Omental fat pad (tissue), 4 donors: ENCODE results near the gene PAQR4. TPM values are rescaled to one million over a fixed set of nuclear protein-coding genes. Genes with fewer than 3 reads are reported as not detected.

Source experiments
- ATAC-seq: fragments of 150-250 bp; one replicate; pipeline ENCODE4 v1.9.1; 2016; ENCODE audit warnings: mild to moderate bottlenecking, moderate library complexity; ENCODE audit not compliant: low FRiP score
- DNase-seq: peaks from one replicate; pipeline ENCODE4 v3.0.0-alpha.2; 2019; ENCODE audit warnings: low spot score
- total RNA-seq, 4 donors: library from RNA; depleted of rRNA; stranded (reverse); fragments of >200 nt; gene quantifications; one replicate each; pipeline ENCODE4 v1.1.0, GENCODE V29; 2016
- TF ChIP-seq, protein P1 (sequence below), 3 donors: fragments of 450-650 bp; IDR thresholded peaks; one replicate each; pipeline ENCODE4 v1.5.1; 2016 to 2017; ENCODE audit warnings: antibody characterized with exemption in 3 of 3, mild to moderate bottlenecking in 3 of 3, moderate library complexity in 2 of 3

PAQR4 gene
- total RNA-seq, 4 donors from 2014 or later, result 1.9 to 6.8 (median 3.5) TPM

GRCh38 chr16:2967211-2967631 is 1.9 kb upstream of the PAQR4 start:
- DNase-seq (no peak), ATAC-seq (no peak)
- TF ChIP-seq, protein P1, sequence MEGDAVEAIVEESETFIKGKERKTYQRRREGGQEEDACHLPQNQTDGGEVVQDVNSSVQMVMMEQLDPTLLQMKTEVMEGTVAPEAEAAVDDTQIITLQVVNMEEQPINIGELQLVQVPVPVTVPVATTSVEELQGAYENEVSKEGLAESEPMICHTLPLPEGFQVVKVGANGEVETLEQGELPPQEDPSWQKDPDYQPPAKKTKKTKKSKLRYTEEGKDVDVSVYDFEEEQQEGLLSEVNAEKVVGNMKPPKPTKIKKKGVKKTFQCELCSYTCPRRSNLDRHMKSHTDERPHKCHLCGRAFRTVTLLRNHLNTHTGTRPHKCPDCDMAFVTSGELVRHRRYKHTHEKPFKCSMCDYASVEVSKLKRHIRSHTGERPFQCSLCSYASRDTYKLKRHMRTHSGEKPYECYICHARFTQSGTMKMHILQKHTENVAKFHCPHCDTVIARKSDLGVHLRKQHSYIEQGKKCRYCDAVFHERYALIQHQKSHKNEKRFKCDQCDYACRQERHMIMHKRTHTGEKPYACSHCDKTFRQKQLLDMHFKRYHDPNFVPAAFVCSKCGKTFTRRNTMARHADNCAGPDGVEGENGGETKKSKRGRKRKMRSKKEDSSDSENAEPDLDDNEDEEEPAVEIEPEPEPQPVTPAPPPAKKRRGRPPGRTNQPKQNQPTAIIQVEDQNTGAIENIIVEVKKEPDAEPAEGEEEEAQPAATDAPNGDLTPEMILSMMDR (IDR thresholded peaks at IDR 0.05), result no peak

- ATAC-seq (no peak), DNase-seq (no peak)
- TF ChIP-seq, protein P1 (IDR thresholded peaks at IDR 0.05), result no peak
Observed at GRCh38 chr16:2967721-2968161, 1.4 kb upstream of the PAQR4 start.

GRCh38 chr16:2968368-2968737 is 795 bp upstream of the PAQR4 start:
- ATAC-seq (no peak), DNase-seq (no peak)
- TF ChIP-seq, protein P1 (IDR thresholded peaks at IDR 0.05), result no peak

- ATAC-seq, result peak; percentile 7
- TF ChIP-seq, protein P1 (IDR thresholded peaks at IDR 0.05), result no peak
- no peak for DNase-seq
Observed at GRCh38 chr16:2969545-2970521, 685 bp downstream of the PAQR4 start.

DNA sequence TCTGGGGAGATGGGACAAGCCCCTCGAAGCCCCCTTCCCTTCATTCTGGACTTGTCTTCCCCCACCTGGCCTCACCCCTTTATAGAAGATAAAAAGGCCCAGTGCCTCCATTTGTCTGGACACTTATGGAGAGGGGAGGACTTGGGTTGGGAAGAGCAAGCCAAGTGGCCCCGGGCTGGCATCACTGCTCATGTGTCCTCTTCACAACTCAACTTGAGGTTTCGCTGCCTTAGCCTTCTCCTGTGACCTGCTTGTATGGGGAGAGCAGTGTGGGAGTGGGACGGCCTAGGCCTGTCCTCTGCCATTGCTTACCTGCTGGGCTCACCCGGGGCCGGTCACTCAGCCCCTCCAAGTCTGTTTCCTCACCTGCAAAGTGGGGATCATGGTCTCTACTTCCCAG is 1.4 kb downstream of the PAQR4 start:
- TF ChIP-seq, protein P1 (IDR thresholded peaks at IDR 0.05), result no peak
- no peak for DNase-seq

GRCh38 chr16:2971134-2971984 is 2.2 kb downstream of the PAQR4 start:
- ATAC-seq, result no peak
- no peak for DNase-seq

More for the DNA sequence above, 1.4 kb downstream of the PAQR4 start:
- no peak for ATAC-seq

More at GRCh38 chr16:2971134-2971984, 2.2 kb downstream of the PAQR4 start:
- TF ChIP-seq, protein P1 (IDR thresholded peaks at IDR 0.05), result no peak
